GM18873 (cell line): ENCODE data around the gene LIN28B.
"Not testable (repeated sequence)": the region's sequence is repeated elsewhere in the genome, so short reads cannot be mapped to it uniquely, and the experiment has no call there.

Source experiments
- ATAC-seq: cut with Tn5 transposase; IDR thresholded peaks from one replicate; pipeline ENCODE4 v1.9.1; 2021; ENCODE audit warnings: mild to moderate bottlenecking, moderate library complexity, moderate number of reproducible peaks; ENCODE audit not compliant: unreplicated experiment, low FRiP score

The LIN28B gene

GRCh38 chr6:105005451-105005850 lies 48.5 kb downstream of the LIN28B start:
- no peak for ATAC-seq

GRCh38 chr6:105013459-105013858 lies 56.6 kb downstream of the LIN28B start:
- not testable (repeated sequence) for ATAC-seq

GRCh38 chr6:105014448-105014847 lies 57.5 kb downstream of the LIN28B start:
- no peak for ATAC-seq

GRCh38 chr6:105014954-105015353 lies 58.0 kb downstream of the LIN28B start:
- ATAC-seq, result no peak

GRCh38 chr6:105015482-105015881 lies 58.6 kb downstream of the LIN28B start:
- no peak for ATAC-seq

GRCh38 chr6:105019285-105019684 lies 62.4 kb downstream of the LIN28B start:
- no peak for ATAC-seq

GRCh38 chr6:105021399-105021798 lies 64.5 kb downstream of the LIN28B start:
- ATAC-seq, result no peak

- ATAC-seq, result no peak
Measured at GRCh38 chr6:105022416-105022815, 65.5 kb downstream of the LIN28B start.

GRCh38 chr6:105024803-105025202 lies 67.9 kb downstream of the LIN28B start:
- no peak for ATAC-seq

GRCh38 chr6:105028898-105029297 lies 72.0 kb downstream of the LIN28B start:
- no peak for ATAC-seq

- ATAC-seq, result no peak
Measured at GRCh38 chr6:105029581-105029980, 72.7 kb downstream of the LIN28B start.

- ATAC-seq, result no peak
Measured at GRCh38 chr6:105034470-105034869, 77.6 kb downstream of the LIN28B start.

GRCh38 chr6:105035299-105035698 lies 78.4 kb downstream of the LIN28B start:
- no peak for ATAC-seq

GRCh38 chr6:105036351-105036750 lies 79.4 kb downstream of the LIN28B start:
- ATAC-seq, result no peak

- ATAC-seq, result no peak
Measured at GRCh38 chr6:105038259-105038658, 81.4 kb downstream of the LIN28B start.

GRCh38 chr6:105041880-105042279 lies 85.0 kb downstream of the LIN28B start:
- no peak for ATAC-seq

- ATAC-seq, result no peak
Measured at GRCh38 chr6:105042648-105043047, 85.7 kb downstream of the LIN28B start.

GRCh38 chr6:105043979-105044378 lies 87.1 kb downstream of the LIN28B start:
- ATAC-seq, result no peak

GRCh38 chr6:105045526-105045925 lies 88.6 kb downstream of the LIN28B start:
- no peak for ATAC-seq

- no peak for ATAC-seq
Measured at GRCh38 chr6:105051941-105052471, 95.1 kb downstream of the LIN28B start.

- ATAC-seq, result no peak
Measured at GRCh38 chr6:105056646-105057045, 99.7 kb downstream of the LIN28B start.

GRCh38 chr6:105057160-105057559 lies 100.3 kb downstream of the LIN28B start:
- no peak for ATAC-seq

GRCh38 chr6:105058316-105058715 lies 101.4 kb downstream of the LIN28B start:
- ATAC-seq, result no peak
